CD4-positive, alpha-beta T cell treated with Interleukin-2 at 100 ng/mL for 4 hours (primary cell): ENCODE data around the gene ZSWIM8.

ENCODE experiments used
- DNase-seq: peaks from one replicate; pipeline ENCODE4 v3.0.0-alpha.2; 2020; ENCODE audit warnings: low spot score

The ZSWIM8 gene

DNA sequence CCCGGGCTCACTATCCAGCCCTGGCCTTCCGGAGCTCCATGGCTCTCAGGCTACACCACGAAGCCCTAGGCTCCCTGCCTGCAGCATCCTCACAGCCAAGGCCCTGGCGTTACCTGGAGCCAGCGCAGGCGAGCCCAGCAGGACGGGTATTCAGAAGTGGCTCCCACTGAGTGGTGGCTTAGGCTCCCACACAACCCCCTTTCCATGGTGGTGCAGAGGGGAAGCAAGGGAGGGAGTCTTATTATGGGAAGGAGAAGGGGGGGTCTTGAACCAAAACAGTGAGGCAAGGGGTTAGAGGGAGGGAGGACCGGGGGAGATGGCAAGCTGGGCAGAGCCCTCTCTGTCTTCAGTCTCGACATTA lies 55.6 kb downstream of the ZSWIM8 start:
- DNase-seq = no peak

DNA sequence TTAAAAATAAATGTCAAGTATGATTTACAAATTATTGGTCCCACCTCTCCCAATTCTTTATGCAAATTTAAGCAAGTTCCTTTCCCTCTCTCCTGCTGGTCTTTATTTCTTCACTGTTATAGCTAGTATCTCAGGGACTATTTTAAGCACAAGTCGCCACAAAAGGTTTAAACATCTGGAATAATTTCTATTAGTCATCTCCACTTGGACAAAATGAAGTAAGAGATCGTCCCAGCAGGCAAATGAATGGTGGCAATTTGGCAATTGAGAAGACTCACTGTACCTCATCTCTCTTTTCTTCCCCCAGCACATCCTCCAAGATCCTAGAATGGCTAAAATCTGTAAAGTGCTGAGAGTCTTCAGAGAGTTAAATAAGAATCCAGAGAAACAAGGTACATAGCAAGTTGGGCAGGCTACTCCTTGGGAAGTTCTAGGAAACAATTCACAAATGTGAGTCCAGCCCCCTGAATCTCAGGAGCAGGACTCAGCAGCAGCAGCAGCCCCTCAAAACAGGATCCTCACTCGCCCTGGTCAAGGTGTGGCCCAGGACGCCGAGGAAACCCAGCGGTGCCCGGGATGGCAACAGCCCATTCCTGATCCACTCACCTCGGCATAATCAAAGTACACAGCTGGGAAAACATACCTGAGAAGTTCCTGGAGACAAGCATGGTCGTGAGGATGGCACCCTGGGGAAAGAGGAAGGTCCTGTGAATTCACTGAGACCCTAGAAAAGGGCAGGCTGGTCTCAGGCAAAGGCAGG lies 56.3 kb downstream of the ZSWIM8 start:
- DNase-seq = no peak

DNA sequence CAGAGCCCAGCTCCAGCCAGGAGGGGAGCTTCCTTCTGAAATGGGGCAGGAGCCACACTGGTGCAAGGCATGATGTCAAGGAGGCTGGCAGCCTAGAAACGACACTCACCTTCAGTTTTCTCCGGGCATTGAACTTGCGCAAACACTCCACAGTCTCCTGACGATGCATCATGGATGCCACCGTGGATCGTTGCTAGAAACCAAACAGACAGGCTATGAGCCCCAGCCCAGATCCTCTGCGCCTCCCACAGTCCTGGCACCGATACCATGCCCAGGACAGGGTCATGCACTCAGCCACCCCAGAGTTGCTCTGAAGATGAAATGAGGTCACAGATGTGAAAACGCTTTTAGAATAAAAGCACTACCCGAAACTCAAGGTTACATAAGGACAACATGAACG lies 56.9 kb downstream of the ZSWIM8 start:
- DNase-seq = no peak

DNA sequence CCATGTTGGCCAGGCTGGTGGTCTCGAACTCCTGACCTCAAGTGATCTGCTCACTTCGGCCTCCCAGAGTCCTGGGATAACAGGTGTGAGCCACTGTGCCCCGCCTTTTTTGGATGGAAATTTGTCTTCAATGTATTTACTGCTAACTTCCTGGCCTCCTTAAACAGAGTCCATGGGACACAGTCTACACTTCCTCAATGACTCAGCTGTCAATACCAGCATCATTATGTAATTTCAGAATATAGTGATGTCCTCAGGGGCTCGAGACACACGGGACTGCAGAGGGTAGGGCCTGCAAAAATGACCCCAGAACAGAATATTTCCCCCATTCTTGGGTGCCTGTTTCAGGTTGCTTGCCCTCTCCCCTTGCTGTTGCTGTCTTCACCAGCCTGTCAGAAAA lies 57.9 kb downstream of the ZSWIM8 start:
- DNase-seq = no peak

DNA sequence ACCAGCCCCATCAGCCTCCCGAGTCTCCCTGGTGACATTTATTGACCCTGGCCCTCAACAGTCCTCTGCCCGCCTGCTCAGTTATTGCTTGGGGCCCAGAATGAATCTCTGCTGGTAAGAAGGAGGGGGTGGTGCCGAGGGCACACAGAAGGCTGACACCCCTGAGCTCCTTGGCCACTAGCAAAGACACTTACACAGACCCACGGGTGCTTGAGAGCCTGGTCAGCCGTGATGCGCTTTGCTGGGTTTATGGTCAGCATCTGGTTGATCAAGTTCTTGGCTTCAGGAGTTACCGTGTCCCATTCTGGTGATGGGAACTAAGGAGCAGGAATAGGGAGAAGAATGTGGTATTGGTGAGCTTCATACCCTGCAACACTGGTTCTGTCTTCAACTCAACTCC lies 61.6 kb downstream of the ZSWIM8 start:
- DNase-seq = no peak

DNA sequence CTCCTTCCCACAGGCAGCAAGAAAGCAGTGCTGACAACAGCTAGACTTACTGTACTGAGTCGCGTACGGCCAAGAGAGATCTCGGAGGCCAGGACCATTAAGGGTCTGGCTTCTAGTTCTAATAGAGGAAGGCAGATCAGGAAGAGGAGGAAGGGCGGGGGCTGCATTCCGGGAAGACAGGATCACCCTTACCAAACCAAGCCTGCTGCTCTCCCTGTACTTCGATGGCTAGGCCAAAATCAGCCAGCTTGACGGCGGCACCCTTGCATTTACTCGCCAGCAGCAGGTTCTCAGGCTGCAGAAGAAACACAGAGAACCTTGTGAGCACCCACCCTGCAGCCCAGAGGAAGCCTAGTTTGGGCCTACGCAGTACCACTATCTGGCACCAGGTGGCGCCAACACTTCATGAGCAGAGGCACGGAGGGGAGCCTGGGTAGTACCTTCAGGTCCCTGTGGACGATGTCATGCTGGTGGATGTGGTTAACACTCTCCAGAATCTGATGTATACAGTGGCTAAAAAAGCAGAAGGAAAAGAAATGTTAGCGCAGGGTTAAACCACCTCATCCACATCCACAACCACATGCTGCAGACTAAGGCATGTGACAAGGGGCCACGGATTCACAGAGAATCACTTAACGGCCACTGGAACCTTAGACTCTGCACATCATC lies 63.5 kb downstream of the ZSWIM8 start:
- DNase-seq = peak; percentile 93

DNA sequence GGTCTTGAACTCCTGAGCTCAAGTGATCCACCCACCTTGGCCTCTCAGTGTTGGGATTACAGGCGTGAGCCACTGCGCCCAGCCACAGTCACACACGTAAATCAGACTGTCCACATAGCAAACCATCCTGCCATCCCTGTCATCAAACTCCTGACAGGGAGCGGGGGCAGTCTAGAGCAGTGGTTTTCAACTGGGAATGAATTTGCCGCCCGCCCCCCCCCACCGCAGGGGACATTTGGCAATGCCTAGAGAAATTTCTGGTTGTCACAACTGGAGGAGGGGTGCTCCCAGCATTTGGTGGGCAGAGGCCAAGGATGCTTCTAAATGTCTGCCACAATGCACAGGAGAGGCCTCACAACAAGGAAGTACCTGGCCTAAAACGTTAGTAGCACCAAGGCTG lies 64.8 kb downstream of the ZSWIM8 start:
- DNase-seq = no peak

DNA sequence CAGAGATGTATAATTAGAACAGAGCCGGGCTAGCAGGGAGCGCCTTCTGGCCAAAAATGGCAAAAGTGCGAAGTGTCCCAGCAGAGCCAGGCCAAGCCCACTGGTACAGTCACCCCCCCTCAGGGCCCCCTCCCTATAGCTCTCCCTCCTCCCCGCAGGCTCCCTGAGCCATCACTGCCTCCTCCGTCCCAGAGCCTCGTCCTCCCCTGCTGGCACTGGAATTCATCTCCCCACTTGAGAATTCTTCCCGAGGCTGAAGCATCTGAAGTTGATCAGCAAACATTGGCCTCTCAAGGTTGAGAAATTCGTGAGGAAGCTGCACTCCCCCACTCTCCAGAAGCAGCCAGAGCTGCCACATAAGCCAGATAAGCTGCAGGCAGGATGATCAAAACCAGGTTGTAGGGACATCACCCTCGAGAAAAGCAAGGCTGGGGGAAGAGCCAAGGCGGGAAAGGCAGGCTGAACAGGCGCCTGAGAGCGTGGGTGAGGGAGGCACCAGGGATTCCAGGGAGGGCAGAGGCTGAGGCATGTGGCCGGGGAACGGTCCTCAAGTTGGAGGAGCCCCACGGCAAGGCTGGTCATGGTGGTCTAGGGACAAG lies 65.6 kb downstream of the ZSWIM8 start:
- no peak for DNase-seq
